GM21619 (cell line): ENCODE data around the gene PCIF1.
"Not testable (repeated sequence)": the region's sequence is repeated elsewhere in the genome, so short reads cannot be mapped to it uniquely, and the experiment has no call there.

Experiments
- ATAC-seq: cut with Tn5 transposase; IDR thresholded peaks from one replicate; pipeline ENCODE4 v1.9.1; 2021; ENCODE audit not compliant: unreplicated experiment

PCIF1 gene

DNA sequence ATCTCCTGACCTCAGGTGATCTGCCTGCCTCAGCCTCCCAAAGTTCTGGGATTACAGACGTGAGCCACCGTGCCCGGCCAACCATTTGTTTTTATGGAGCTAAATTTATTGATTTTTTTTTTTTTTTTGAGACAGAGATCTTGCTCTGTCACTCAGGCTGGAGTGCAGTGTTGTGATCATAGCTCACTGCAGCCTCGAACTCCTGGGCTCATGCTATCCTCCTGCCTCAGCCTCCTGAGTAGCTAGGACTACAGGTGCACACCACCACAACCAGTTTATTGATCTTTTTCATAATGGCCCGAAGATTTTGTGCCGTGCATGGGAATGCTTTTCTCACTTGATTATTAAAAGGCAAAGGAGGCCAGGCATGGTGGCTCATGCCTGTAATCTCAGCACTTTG, 54.3 kb downstream of the PCIF1 start:
- not testable (repeated sequence) for ATAC-seq

DNA sequence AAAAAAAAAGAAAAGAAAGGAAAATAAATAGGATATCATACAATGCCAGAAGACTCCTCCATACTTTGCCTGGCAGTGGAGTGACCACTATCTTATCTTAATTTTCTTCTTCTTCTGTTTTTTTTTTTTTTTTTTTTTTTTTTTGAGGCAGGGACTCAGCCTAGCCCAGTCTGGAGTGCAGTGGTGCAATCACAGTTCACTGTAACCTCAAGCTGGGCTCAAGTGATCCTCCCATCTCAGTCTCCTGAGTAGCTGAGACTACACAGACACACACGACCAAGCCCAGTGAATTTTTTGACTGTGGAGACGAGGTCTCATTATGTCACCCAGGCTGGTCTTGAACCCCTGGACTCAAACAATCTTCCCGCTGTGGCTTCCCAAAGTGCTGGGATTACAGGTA, 57.1 kb downstream of the PCIF1 start:
- no peak for ATAC-seq

DNA sequence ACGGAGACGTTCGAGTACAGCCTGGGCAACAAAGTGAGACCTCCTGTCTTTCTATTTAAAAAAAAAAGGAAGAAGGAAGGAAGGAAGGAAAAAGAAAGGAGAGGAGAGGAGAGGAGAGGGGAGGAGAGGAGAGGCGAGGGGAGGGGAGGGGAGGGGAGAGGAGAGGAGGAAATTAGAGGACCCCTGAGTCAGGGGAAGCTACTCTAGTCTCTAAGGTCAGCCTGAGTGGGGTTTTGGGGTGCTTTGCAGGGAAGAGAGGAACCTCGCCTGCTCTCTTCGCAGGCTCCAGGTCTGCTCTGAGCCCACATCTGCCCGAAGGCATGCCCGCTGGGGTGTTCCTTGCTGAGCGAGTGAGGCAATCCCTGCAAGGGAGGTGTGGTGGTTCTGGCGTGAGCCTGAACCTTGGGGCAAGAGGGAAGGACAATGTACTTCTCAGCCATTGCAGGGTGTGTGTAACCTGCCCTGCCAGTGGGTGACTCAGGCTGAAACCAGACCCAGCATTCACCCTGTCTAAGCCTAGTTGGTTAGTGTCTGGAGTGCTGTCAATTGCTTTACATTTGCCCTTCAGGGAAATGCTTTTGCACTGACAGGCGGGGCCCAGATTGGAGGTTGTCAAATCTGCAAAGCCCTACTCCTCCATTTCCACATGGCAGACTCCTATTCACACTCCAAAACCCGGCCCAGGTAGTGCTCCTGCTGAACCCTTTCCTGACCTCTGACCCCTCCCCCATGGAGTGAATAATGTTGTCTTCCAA, 58.9 kb downstream of the PCIF1 start:
- ATAC-seq: no peak

DNA sequence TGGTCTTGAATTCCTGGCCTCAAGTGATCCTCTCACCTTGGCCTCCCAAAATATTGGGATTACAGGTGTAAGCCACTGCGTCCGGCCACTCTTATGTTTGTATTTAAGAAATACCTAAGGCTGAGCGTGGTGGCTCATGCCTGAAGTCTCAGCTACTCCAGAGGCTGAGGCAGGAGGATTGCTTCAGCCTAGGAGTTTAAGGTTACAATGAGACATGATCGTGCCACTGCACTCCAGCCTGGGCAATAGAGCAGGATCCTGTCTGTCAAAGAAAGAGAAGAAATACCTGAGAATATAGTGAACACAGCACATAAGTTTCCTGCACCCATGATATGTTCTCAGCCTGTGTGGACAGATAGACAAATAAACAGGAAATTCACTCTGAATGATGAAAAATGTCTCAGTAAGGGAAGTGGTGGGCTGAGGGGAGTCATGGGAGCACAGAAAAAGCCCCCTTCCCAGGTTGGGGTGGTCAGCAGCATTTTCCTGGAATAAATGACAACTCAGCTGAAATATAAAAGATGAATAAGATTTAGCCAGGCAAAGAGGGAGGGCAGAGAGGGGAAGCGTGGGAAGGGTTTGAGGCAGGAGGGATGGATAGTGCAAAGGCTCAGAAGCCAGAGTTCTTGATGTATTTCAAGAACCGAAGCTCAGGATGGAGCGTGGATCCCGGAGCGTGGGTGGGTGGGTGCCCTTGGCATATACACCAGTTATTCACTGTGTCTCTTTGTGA, 60.4 kb downstream of the PCIF1 start:
- ATAC-seq: no peak

DNA sequence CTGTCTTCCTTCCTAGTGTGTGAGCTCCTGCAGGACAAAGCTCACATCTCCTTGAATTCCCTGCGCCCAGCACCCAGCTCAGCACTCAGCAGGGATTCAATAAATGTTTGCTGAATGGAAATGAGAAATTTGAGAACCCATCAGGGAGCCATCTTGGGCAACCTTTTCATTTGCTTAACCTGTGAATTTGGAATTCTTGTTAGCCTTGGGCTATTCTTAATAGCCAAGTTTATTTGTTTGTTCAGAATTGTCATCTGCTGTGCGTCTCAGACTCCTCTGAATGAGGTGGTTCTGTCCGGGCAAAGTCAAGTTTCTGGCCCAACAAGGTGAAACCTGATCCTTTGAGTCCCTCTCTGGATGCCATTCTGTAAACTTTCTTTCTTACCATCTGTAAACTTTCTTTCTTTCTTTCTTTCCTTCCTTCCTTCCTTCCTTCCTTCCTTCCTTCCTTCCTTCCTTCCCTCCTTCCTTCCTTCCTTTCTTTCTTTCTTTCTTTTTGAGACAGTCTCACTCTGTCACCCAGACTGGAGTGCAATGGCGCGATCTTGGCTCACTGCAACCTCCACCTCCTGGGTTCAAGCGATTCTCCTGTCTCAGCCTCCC, 61.1 kb downstream of the PCIF1 start:
- ATAC-seq: not testable (repeated sequence)

DNA sequence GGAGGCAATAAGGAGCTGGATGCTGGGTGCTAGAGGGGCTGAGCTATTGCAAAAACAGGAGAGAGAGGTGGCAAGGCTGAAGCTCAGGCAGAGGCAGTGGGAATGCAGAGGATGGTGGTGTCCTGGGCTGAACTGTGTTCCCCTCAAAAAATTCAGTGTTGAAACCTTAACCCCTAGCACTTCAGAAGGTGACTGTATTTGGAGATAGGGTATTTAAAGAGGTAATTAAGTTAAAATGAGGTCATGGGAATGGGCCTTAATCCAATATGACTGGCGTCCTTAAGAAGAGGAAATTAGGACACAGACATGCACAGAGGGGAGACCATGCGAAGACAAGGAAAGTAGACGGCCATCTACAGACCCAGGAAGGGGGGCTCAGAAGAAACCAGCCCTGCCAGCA, 62.7 kb downstream of the PCIF1 start:
- ATAC-seq: no peak
